HG03558 (cell line): ENCODE measurements around the gene ANP32A.

Source experiments
- ATAC-seq: cut with Tn5 transposase; IDR thresholded peaks from one replicate; pipeline ENCODE4 v1.9.1; 2021; ENCODE audit warnings: moderate number of reproducible peaks; ENCODE audit not compliant: unreplicated experiment; ENCODE audit errors: extremely low read depth

ANP32A gene

GRCh38 chr15:68784206-68784605 lies 36.5 kb downstream of the ANP32A start:
- no peak for ATAC-seq

GRCh38 chr15:68783226-68784058 lies 37.3 kb downstream of the ANP32A start:
- ATAC-seq = no peak

GRCh38 chr15:68782589-68783161 lies 38.0 kb downstream of the ANP32A start:
- no peak for ATAC-seq

- no peak for ATAC-seq
Measured at GRCh38 chr15:68781766-68782588, 38.7 kb downstream of the ANP32A start.

- no peak for ATAC-seq
Measured at GRCh38 chr15:68781217-68781616, 39.5 kb downstream of the ANP32A start.

GRCh38 chr15:68778876-68779275 lies 41.8 kb downstream of the ANP32A start:
- no peak for ATAC-seq

GRCh38 chr15:68776477-68777270 lies 44.0 kb downstream of the ANP32A start:
- no peak for ATAC-seq

- ATAC-seq = no peak
Measured at GRCh38 chr15:68775671-68776476, 44.8 kb downstream of the ANP32A start.

GRCh38 chr15:68775236-68775577 lies 45.5 kb downstream of the ANP32A start:
- ATAC-seq = no peak

GRCh38 chr15:68774521-68775235 lies 46.0 kb downstream of the ANP32A start:
- ATAC-seq = no peak

- no peak for ATAC-seq
Measured at GRCh38 chr15:68774120-68774519, 46.6 kb downstream of the ANP32A start.

- ATAC-seq = no peak
Measured at GRCh38 chr15:68773036-68773435, 47.7 kb downstream of the ANP32A start.

GRCh38 chr15:68770216-68770615 lies 50.5 kb downstream of the ANP32A start:
- ATAC-seq = no peak

- no peak for ATAC-seq
Measured at GRCh38 chr15:68769702-68770101, 51.0 kb downstream of the ANP32A start.

- no peak for ATAC-seq
Measured at GRCh38 chr15:68768321-68768720, 52.4 kb downstream of the ANP32A start.

GRCh38 chr15:68767833-68768232 lies 52.9 kb downstream of the ANP32A start:
- ATAC-seq = no peak

- no peak for ATAC-seq
Measured at GRCh38 chr15:68765602-68766368, 54.9 kb downstream of the ANP32A start.

GRCh38 chr15:68764090-68764489 lies 56.6 kb downstream of the ANP32A start:
- ATAC-seq = no peak
